GM19023 (cell line): Measurements from ENCODE around the gene PLEK.
"Not testable (repeated sequence)": the region's sequence is repeated elsewhere in the genome, so short reads cannot be mapped to it uniquely, and the experiment has no call there.

Experiments used
- ATAC-seq: cut with Tn5 transposase; IDR thresholded peaks from one replicate; pipeline ENCODE4 v1.9.1; 2021; ENCODE audit warnings: mild to moderate bottlenecking, moderate library complexity; ENCODE audit not compliant: unreplicated experiment

The PLEK gene

DNA sequence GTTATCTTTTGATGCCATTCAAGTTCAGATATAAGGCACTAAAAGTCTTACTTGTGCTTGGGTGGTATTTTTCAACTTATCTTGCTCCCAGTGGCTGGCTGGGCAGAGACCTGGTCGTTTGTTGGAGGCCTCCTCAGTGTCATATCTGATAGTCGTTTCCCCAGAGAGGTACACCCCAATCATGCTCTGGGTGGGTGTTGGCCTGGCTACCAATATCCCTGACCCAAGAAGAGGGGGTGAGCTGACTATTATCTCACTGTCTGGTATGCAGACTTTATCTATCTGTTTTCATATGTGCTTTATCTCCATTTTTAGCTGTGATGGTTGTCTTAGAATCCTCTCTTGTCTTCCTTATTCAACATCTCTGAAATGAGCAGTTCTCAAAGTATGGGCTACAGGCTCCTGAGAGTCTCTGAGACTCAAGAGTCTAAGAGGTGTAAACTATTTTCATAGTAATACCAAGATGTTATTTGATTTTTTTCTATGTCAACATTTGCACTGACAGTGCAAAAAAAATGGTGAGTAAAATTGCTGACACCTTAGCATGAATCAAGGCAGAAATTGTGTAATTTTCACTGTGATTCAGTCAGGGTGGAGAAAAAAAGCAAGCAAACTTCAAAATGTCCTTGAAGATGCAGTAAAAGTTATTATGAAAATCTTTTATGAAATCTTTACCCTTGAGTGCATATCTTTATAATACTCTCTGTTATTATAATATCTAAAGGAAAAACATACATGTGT, 12.3 kb upstream of the PLEK start:
- no peak for ATAC-seq

GRCh38 chr2:68356599-68357239, 8.4 kb upstream of the PLEK start:
- ATAC-seq = no peak

DNA sequence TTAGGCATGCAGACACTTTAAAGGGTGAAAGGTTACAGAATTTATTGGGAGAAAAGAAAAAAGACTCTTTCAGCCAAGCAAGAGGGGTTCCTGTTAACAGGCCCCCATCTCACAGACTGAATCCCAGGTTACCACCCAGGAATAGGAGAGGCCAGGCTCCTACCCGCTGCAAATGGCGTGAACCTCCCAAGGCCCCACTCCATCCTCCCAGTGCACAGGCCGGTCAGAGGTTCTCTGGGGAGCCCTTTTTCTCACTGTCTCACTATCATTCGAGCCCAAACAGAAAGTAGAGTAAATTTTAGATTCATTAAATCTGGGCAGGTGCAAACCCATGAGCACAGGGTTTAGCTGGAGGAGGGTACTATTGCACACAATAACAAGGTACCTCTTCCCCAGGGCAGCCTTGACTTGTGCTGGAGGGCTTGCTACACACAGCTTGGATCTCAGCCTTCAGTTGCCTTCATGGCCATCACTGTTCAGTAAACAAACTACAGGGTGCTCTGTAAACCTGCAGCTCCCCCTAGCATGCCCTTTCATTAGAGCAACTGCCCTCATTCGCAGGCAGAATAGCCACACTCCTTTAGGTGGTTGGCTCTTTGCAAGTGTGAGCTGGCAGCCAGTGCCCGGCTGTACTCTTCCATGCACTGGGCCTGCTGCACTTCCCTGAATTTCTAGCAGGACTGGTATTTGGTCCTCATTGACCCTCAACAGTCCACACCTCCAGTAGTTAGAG, 7.3 kb upstream of the PLEK start:
- ATAC-seq = peak; percentile 54

DNA sequence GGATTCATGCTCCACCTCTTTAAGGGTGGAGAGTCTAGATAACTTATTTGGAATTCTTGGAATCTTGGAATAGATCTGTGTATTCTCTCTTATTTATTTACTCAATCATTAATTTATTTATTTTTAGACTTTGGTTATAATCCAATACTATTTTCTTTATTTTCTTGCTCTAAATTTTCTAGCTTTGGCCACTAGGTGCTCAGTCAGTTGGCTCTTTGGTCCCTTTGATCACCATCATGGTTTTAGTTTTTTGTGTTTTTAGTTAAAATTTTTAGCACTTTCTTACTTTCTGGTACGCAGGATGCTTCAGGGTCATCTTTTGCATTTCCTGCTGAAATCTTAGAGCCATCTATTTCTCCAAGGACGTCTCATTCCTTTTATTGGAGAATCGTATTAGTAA, 5.2 kb upstream of the PLEK start:
- ATAC-seq = no peak

- ATAC-seq = peak; percentile 42
Observed at GRCh38 chr2:68362069-68362468, 3.0 kb upstream of the PLEK start.

- ATAC-seq = no peak
Observed at GRCh38 chr2:68362749-68363148, 2.3 kb upstream of the PLEK start.

- no peak for ATAC-seq
Observed at GRCh38 chr2:68363721-68364120, 1.4 kb upstream of the PLEK start.

GRCh38 chr2:68366083-68366560, 1.0 kb downstream of the PLEK start:
- peak; percentile 31 for ATAC-seq

DNA sequence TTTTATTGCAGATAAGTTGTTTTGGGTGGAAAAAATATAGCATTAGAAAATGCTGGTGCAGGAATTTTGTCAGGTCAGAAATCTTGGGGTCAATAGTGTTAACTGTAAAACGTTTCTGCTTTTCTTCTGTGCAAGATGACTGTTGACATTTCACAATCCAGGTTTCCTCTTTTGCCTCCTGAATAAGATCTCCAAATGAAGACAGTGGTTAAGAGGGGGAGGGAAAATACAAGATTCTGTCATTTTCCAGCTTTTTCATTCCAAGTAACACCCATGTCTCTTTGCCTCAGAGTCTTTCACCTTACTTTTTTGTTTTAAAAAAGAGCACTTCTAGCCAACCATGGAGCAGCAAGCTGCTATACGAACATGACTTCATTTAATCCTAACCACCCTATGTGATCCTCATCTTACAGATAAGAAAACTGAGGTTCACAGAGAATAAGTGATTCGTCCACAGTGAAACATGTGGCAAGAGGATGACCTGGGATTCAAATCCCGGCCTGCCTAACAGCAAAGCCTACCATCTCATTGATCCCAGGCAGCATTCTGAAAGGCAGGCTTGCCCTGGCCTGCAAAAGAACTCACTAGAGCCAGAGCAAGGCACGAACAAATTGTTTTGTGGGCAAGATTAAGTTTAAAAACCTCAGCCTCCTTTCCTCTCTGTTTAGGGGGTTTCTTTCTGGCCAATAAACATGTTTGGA, 3.0 kb downstream of the PLEK start:
- ATAC-seq = no peak

GRCh38 chr2:68368654-68369336, 3.7 kb downstream of the PLEK start:
- no peak for ATAC-seq

GRCh38 chr2:68369337-68369734, 4.3 kb downstream of the PLEK start:
- ATAC-seq = no peak

- no peak for ATAC-seq
Observed at GRCh38 chr2:68371138-68371537, 6.1 kb downstream of the PLEK start.

- no peak for ATAC-seq
Observed at GRCh38 chr2:68371581-68371980, 6.5 kb downstream of the PLEK start.

DNA sequence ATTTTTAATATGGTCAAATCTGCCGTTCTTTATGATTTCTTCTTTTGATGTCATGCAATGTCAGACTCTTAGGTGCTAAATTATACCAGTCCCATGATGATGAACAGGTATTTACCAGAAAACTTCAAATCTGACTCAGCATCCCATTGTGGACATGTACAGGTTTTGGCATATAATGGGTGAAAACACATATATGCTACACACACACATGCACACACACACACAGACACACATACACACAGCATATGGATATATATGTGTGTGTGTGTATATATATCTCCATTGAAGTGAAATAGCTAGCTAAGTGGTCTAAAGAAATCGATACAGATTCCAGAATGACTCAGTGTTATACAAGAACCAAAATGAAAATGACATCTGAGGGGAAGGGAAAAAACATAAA, 7.4 kb downstream of the PLEK start:
- no peak for ATAC-seq

GRCh38 chr2:68374184-68374583, 9.1 kb downstream of the PLEK start:
- ATAC-seq = no peak

DNA sequence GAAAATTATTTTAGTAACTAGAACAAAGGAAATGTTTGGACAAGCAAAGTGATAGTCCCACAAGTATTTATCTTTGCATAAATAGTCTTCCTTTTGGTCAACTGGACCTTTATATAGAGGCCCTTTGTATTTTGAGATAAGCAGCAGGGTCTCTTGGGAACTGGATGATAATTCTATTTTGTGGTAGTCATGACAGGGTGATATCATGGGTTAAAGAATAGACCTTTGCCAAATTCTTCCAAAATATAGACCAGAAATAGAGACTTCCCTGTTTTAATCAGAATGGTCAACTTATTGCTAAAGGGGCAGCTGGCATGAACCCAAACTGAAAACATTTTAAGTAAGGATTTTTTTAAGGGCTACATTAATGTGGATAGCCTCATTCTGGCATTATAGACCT, 10.5 kb downstream of the PLEK start:
- ATAC-seq = no peak

DNA sequence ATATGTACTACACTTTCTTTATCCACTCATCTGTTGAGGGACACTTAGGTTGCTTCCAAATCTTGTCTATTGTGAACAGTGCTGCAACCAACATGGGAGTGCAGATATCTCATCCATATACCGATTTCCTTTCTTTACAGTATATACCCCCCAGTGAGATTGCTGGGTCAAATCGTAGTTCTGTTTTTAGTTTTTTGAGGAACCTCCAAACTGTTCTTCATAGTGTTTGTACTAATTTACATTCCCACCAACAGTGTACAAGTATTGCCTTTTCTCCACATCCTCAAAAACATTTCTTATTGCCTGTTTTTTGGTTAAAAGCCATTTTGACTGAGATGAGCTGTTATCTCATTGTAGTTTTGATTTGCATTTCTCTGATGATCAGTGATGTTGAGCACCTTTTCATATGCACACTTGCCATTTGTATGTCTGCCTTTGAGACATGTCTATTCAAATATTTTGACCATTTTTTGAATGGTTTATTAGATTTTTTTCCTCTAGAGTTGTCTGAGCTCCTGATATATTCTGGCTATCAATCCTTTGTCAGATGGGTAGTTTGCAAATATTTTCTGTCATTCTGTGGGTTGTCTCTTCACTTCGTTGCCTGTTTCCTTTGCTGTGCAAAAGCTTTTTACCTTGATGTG, 12.2 kb downstream of the PLEK start:
- ATAC-seq = no peak

DNA sequence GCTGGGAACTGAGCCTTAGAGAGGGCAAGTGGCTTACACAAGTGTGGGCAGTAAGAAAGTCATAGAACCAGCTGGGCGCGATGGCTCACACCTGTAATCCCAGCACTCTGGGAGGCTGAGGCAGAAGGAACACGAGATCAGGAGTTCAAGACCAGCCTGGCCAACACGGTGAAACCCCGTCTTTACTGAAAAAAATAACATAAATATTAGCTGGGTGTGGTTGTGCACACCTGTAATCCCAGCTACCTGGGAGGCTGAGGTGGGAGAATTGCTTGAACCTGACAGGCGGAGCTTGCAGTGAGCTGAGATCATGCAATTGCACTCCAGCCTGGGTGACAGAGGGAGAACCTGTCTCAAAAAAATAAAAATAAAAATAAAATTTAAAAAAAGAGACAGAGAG, 13.7 kb downstream of the PLEK start:
- ATAC-seq = not testable (repeated sequence)

DNA sequence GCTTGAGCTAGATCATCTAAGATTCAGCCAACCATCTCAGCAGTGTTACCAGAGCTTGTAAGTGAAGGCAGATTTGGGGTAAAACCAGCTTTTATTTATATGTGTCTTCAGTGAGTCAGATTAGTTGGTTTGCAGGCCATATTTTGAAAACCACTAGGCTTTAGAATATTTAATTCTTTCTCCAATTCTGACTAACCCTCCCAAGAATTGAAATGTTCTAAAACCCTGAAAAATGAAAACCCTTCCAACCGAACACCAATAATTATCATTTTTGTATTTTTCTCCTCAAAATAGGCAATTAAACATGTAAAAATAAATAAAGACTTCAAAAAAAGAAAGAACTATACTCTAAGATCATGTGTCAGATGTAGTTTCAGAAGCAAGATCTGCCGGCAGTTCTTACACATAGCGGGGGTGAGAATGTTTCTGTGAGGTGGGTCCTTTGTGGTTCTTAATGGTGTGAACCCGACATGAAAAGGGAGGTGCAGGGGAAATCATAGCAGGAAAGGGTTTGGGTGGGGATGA, 14.2 kb downstream of the PLEK start:
- no peak for ATAC-seq

DNA sequence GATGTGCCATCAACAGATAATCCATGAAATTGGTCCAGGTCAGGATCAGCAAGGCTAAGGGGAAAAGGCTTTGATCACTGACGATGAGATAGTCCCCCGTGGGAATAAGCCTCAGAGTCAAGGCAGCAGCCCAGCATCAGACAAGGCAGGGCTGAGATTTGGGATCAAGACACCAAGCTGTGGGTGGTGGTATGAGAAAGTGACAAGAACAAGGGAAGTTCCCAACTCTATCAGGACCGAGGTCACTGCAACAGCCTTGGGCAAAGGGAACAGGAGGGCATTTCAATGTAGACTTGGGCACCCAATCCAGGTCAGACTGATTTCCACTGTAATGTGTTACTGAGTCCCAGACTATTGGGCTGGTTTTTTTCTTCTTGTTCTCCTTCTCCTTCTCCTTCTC, 18.7 kb downstream of the PLEK start:
- ATAC-seq = no peak
